ENCODE measurements around the gene RDH11.
A peak's percentile ranks its signal among the peaks of the same experiment; 100 is the strongest.
"Not testable (repeated sequence)": the region's sequence is repeated elsewhere in the genome, so short reads cannot be mapped to it uniquely, and the experiment has no call there.

The RDH11 gene

GRCh38 chr14:67695394-67695949 is at the start of gene RDH11:
RDH11 (minus strand) TSS chr14:67695764; CDS start chr14:67695703, 61 bp downstream.
- FAIRE-seq = peak; percentile 69

- no peak for FAIRE-seq
These were observed 48.5 kb upstream of the RDH11 start for GRCh38 chr14:67744046-67744445.

- FAIRE-seq = no peak
These were observed 43.4 kb upstream of the RDH11 start for GRCh38 chr14:67738740-67739504.

GRCh38 chr14:67736771-67737170 is 41.2 kb upstream of the RDH11 start:
- FAIRE-seq = no peak

GRCh38 chr14:67735336-67736147 is 40.0 kb upstream of the RDH11 start:
- FAIRE-seq = no peak

- no peak for FAIRE-seq
These were observed 39.1 kb upstream of the RDH11 start for GRCh38 chr14:67734675-67735074.

GRCh38 chr14:67733616-67734015 is 38.1 kb upstream of the RDH11 start:
- no peak for FAIRE-seq

- no peak for FAIRE-seq
These were observed 33.7 kb upstream of the RDH11 start for GRCh38 chr14:67729072-67729885.

GRCh38 chr14:67728258-67728657 is 32.7 kb upstream of the RDH11 start:
- no peak for FAIRE-seq

GRCh38 chr14:67727361-67727760 is 31.8 kb upstream of the RDH11 start:
- FAIRE-seq = no peak

- no peak for FAIRE-seq
These were observed 29.6 kb upstream of the RDH11 start for GRCh38 chr14:67725171-67725570.

GRCh38 chr14:67722293-67722692 is 26.7 kb upstream of the RDH11 start:
- no peak for FAIRE-seq

- no peak for FAIRE-seq
These were observed 26.3 kb upstream of the RDH11 start for GRCh38 chr14:67721875-67722274.

GRCh38 chr14:67719866-67720265 is 24.3 kb upstream of the RDH11 start:
- FAIRE-seq = no peak

GRCh38 chr14:67719385-67719784 is 23.8 kb upstream of the RDH11 start:
- not testable (repeated sequence) for FAIRE-seq

- no peak for FAIRE-seq
These were observed 22.7 kb upstream of the RDH11 start for GRCh38 chr14:67718265-67718664.

GRCh38 chr14:67717048-67717447 is 21.5 kb upstream of the RDH11 start:
- FAIRE-seq = no peak

GRCh38 chr14:67710209-67710608 is 14.6 kb upstream of the RDH11 start:
- FAIRE-seq = no peak

- FAIRE-seq = not testable (repeated sequence)
These were observed 14.2 kb upstream of the RDH11 start for GRCh38 chr14:67709796-67710195.

- FAIRE-seq = not testable (repeated sequence)
These were observed 13.8 kb upstream of the RDH11 start for GRCh38 chr14:67709346-67709745.

- no peak for FAIRE-seq
These were observed 9.6 kb upstream of the RDH11 start for GRCh38 chr14:67705211-67705610.

- FAIRE-seq = peak; percentile 83
These were observed 9.0 kb upstream of the RDH11 start for GRCh38 chr14:67704484-67705089.

Data from A204.1 (cell line).